Medulla oblongata (tissue), 1 donor: ENCODE results near the gene ZCCHC8.
"Not testable (repeated sequence)": the region's sequence is repeated elsewhere in the genome, so short reads cannot be mapped to it uniquely, and the experiment has no call there.

Experiments used
- DNase-seq: peaks from one replicate; pipeline ENCODE4 v3.0.0-alpha.2; 2015; ENCODE audit errors: extremely low spot score

The ZCCHC8 gene

DNA sequence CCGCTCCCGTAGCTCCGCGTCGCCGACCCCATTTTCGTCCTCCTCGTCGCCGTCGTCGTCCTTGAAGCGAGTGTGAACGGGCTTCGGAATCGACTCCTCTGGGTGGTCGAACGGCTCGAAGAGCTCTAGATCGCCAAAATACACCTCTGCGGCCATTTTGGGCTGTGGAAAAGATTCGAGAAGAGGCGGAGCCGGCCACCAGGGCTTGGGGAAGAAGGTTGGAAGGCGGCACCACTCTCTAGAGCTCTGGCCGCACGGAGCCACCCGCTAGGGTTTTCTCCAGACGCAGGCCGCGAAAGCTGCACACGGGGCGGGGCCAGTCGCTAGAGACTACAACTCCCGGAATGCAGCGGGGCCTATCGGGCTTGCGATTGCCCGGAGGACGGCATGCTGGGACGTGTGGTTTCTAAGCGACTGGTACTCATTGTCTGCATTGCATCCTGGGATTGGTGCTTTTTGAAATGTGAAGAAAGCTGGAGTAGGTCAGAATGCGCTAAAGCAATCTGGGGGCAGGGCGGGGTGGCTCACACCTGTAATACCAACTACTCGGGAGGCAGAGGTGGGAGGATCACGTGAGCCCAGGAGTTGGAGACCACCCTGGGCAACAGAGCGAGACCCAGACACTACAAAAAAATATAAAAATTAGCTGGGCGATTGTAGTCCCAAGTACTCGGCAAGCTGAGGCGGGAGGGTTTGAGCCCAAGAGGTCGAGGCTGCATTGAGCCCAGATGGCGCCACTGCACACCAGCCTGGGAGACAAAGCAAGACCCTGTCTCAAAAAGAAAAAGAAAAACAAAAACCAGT lies at the start of gene ZCCHC8:
TSS of gene ZCCHC8 (minus strand) at position 248 of the 804 bp plus-strand sequence. CDS start at position 156, 92 bp downstream.
- peak; percentile 98 for DNase-seq

DNA sequence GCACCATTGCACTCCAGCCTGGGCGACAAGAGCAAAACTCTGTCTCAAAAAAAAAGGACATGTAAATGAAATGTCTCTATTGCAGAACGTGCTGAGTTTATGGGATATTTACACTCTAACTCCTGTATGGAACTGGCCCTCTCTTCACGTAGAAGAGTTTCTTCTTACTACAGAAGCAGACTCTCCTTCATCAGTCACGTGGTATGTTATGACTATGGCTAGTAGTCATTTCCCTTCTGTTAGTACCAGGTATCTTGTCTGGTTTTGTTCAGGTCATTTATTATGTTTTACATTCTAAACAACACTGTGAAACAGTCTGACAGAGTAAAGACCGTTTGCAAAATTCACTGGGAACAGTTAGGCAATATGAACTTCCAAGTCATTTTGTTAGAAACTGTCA lies 46.6 kb upstream of the ZCCHC8 start:
- no peak for DNase-seq

DNA sequence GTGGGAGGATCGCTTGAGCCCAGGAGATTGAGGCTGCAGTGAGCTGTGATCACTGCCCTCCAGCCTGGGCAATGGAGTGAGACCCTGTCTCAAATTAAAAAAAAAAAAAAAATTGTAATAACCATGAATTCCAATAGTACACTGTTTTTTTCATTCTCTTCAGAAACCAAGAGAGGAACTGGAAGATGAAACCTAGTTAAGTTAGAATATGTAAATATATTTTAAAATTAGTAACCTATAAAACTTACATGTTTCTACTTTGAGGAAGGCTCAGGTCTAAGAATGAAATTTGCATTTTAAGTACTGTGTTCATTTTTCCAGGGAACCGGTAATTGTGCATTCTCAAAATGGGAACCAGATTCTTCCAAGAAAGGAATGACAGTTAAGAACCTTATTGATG lies 45.1 kb upstream of the ZCCHC8 start:
- DNase-seq = no peak

- no peak for DNase-seq
Observed at GRCh38 chr12:122544537-122544936, 43.8 kb upstream of the ZCCHC8 start.

GRCh38 chr12:122538496-122538895 lies 37.8 kb upstream of the ZCCHC8 start:
- no peak for DNase-seq

DNA sequence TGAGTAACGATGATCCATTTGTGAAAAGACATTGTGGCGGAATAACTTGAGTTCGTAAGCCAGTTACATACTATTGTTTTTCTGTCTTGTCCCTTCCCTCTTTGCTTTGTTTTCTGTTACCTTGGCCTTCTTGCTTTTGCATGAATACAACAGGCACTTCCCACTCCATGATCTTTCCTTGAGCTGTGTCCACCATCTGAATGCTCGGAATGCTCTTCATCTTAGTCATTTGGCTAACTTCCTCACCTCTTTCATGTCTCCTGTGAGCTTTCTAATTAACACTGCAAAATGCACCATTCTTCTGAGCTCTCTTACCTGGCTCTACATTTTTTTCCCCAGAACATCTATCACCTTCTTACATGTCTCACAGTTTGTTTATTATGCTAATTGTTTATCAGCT lies 36.3 kb upstream of the ZCCHC8 start:
- no peak for DNase-seq

DNA sequence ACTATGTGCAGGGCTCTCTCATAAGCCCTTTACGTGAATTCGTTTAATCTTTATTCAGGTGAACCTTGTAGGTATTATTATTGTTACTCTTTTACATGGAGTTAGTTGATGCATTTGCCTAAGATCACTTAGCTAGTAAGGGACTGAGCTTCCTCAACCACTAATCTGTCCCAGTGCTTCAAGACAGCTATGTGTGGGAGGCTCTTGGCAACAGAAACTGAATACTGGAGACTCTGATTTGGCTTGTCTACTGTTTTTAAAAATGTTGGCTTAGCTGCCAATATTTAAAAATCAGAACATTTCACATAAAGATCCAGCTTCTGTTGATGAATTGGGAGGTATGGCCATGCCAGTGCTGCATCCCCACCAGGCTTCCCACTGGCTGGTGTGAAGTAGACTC lies 33.1 kb upstream of the ZCCHC8 start:
- DNase-seq = no peak

GRCh38 chr12:122528992-122529391 lies 28.3 kb upstream of the ZCCHC8 start:
- DNase-seq = no peak

DNA sequence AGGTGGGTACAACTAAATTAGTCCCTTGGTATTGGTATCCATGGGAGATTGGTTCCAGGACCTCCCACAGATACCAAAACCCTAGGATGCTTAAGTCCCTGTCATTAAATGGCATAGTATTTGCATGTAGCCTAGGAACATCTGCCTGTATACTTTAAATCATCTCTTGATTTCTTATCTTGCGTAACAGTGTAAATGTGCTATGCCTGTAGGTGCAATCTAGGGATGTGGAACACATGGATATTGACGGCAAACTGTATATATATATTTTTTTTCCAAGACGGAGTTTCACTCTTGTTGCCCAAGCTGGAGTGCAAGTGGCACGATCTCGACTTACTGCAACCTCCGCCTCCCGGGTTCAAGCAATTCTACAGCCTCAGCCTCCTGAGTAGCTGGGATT lies 27.9 kb upstream of the ZCCHC8 start:
- no peak for DNase-seq

DNA sequence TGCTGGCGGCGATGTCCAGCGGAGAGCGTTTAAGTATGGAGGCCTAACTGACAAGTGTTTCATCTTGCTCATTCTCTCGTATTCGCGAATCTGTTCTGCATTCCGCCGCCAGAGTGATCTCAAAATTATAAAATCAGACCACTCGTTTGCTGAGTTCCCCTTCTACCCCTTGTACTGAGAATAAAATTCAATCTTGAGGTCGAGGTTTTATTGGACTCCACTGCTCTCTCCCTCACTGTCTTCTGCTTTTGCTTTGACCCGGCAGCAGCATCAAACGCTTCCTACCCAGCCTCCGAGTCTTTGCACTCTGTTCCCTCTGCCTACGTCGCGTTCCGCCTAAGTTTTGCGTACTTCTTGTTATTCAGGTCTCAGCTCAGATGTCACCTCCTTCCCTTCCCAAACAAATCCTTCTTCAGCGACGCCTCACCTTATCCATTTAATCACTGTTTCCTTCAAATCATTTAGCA lies 26.8 kb upstream of the ZCCHC8 start:
- DNase-seq = peak; percentile 26

- DNase-seq = peak; percentile 100
Observed at GRCh38 chr12:122526683-122527477, 26.1 kb upstream of the ZCCHC8 start, which contains the start of the genes KNTC1 and RSRC2. Gene KNTC1, plus strand, starts transcription at chr12:122527249. Its CDS starts 2,815 bp downstream, at chr12:122530064. Gene RSRC2, minus strand, starts transcription at chr12:122526936. Its CDS starts 83 bp downstream, at chr12:122526853.

DNA sequence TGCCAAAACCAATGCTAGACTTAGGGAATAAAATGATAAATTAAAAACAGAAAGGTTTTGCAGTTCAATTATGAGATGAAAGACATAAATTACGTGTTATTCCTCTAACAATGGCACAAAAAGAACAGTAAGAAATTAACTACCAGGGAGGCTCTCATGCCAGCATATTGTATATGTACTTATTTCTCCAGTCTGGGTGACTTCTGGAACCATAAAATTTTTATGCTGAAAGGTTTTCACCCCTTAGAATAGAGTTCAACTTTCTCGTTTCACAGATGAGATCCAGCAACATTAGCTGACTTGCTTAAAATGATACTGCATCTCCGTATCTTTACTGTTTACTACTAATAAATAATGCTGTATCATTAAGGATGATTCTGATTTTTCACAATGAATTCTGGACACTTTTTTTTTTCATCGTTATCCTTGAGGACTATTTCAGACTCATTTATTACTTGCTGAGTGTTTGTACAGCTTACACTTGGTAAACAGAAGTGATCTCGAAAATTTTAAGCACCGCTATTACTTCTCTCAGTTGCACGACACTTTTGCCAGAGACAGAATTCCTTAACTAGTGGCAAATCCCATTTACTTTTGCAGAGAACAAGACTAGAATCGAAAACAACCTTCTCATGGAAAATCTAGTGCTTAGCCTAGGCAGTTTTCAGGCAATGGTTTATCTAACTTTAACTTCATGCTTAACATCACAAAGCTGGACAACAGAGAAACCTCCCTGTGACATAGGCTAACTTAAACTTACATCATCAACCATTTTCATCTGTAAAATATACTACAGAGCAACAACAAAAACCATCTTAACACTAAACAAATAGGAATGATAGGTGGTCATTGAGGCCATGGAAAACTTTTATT lies 23.4 kb upstream of the ZCCHC8 start:
- DNase-seq = no peak

DNA sequence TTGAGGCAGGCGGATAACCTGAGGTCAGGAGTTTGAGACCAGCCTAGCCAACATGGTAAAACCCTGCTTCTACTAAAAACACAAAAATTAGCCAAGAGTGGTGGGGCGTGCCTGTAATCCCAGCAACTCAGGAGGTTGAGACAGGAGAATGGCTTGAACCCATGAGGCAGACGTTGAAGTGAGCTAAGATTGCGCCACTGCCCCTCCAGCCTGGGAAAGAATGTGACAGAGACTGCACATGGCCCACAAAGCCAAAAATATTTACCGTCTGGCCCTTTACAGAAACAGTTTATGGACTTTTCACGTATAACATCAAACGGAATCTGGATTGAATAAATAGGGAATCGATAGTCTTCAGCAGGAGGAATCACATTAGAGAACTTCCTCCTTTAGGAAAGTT lies 22.5 kb upstream of the ZCCHC8 start:
- no peak for DNase-seq

DNA sequence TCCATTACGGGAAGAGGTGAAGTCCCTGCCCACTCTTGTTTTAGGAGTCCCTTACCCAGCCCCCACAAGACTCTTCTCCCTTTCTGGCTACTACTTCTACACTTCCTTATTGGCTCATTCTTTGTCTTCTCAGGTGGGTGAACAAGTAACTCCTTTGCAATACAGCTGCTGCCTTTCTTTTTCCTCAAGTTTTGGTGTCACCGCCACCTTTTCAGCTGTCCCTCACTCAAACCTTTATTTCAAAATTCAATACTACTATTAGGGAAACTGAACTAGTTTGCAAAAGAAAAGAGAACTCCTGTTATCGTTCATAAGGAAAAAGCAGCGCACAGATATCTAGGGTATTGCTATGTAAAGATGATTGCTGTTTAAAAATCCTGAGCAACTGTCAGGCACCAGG lies 19.9 kb upstream of the ZCCHC8 start:
- no peak for DNase-seq

- DNase-seq = no peak
Observed at GRCh38 chr12:122519418-122519817, 18.7 kb upstream of the ZCCHC8 start.

DNA sequence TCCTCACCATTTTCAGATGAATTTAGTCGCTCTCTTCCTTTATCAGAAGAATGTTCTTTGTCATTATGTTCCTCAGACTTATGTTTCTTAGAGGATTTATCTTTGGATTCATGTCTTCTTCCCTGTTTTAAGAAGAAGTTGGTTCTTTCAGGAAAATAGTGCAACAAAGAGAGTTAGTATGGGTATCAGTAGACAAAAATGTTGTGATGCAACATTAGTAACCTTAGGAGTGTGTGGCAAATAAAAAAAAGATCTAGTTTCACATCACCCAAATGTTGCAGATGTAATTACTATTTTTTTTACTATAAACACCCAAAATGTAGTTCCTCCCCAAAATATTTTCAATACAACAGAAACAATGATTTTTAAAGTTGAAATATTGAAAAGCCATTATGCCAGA lies 18.2 kb upstream of the ZCCHC8 start:
- DNase-seq = no peak

DNA sequence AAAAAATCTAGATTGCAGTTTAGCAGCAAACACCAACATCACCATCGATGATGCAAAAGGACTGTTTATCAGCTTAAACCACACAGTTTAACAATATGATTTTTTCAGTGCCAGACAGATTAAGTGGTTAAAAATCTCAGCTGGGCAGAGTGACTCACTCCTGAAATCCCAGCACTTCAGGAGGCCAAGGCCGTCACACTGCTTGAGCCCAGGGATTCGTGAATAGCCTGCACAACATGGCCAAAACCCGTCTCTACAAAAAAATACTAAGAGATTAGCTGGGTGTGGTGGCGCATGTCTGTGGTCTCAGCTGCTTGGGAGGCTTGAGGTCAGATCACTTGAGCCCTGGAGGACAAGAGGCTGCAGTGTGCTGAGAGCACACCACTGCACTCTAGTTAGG lies 17.1 kb upstream of the ZCCHC8 start:
- no peak for DNase-seq

GRCh38 chr12:122516544-122517361 lies 16.0 kb upstream of the ZCCHC8 start:
- DNase-seq = no peak

- no peak for DNase-seq
Observed at GRCh38 chr12:122515275-122515674, 14.5 kb upstream of the ZCCHC8 start.

- no peak for DNase-seq
Observed at GRCh38 chr12:122513660-122514059, 12.9 kb upstream of the ZCCHC8 start.

DNA sequence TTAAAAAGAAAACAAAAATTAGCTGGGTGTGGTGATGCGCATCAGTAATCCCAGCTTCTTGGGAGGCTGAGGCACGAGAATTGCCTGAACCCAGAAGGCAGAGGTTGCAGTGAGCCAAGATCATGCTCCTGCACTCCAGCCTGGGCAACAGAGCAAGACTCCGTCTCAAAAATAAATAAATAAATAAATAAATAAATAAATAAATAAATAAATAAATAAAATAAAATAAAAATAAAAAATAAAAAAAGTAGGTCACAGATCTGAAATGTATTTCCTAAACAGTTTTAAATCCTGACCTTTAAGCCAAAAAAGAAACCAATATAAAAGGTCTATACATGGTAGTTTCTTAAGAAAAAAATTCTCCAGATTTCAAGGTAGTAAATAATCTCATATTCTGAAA lies 12.3 kb upstream of the ZCCHC8 start:
- not testable (repeated sequence) for DNase-seq
